HG02678 (cell line): Measurements from ENCODE around the gene OLFM2.
"Not testable (repeated sequence)": the region's sequence is repeated elsewhere in the genome, so short reads cannot be mapped to it uniquely, and the experiment has no call there.

Experiments used
- ATAC-seq: cut with Tn5 transposase; IDR thresholded peaks from one replicate; pipeline ENCODE4 v1.9.1; 2021; ENCODE audit warnings: mild to moderate bottlenecking, moderate library complexity; ENCODE audit not compliant: unreplicated experiment

The OLFM2 gene

DNA sequence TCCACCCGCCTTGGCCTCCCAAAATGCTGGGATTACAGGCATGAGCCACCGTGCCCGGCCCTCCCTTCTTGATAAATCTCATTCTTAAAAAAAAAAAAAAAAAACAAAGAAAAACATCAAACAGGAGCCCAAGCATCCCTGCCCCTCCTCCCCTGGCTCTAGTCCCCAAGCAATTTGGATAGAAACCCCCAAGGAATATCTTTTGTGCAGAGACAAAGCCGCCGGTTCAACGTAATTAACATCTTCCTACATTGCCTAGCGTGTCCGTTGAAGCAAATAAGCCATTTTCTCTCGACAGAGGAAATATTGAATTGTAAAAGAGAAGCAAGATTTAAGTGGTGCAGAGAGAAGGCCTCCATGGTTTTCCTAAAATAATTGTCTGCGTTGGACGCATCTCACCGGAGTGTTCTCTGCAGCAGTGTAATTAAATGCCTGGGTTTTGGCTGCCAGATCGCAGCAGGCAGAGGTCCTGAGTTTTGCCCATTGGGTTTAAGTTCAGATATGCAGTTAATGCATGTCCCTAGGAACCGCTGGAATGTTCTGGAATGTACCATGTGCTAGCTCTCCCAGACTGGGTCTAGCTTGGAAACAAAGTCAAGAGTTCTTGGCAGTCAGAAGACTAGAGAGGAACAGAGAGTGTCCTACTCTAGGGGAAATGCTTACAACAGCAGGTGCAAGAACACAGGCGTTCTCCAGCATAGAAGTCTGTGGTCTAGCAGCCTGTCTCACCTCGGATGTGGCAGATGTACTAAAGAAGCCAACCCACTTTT, 70.4 kb downstream of the OLFM2 start:
- ATAC-seq, result no peak

DNA sequence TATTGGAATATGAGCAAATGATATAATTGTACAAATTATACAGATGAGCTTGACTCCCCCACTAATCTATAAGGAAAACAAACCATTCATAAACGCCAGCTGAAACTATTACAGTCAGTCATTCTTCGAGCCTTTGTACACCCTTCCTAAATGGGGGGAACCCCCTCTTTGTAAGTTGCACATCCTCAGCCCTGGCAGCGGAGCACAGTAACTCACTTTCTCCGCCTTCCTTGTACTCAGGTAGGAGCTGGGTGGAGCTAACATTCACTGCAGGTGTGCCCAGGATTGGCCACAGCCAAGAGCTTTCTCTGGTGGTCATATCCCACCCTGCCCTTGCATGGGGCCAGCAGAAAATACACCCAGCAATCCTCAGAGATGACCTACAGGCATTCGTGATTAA, 72.6 kb downstream of the OLFM2 start:
- no peak for ATAC-seq

- no peak for ATAC-seq
Measured at GRCh38 chr19:9862938-9863337, 73.4 kb downstream of the OLFM2 start.

GRCh38 chr19:9861503-9861902, 74.8 kb downstream of the OLFM2 start:
- no peak for ATAC-seq

DNA sequence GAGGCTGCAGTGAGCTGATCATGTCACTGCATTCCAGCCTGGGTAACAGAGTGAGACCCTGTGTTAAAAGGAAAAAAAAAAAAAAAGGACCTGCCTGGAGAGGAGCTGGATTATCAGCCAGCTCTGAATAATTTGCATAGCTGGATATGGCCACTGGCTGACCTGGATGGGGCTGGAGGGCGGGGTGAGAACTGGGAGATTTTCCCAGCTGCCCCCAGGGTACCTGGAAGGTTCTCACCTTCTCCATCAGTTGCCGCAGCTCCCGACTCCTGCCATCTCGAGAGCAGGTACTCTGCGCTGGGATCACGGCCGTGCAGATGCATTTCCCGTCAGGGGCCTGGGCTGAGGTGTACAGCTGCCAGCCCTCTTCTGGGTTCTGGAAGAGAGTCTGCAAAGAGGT, 75.9 kb downstream of the OLFM2 start:
- ATAC-seq, result no peak

DNA sequence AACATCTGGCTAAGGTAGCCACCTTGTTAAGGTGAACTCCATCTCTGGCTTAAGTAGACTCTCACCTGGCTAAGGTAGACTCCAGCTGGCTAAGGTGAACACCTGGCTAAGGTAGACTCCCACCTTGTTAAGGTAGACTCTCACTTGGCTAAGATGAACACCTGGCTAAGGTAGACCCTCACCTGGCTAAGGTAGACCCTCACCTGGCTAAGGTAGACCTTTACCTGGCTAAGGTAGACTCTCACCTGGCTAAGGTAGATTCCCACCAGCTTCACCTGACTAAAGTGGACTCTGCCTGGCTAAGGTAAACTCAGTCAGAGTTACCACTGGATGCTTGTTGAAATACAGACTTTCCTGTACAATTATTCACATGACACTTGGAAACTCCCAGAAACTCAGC, 77.5 kb downstream of the OLFM2 start:
- no peak for ATAC-seq

GRCh38 chr19:9857920-9858746, 78.2 kb downstream of the OLFM2 start:
- no peak for ATAC-seq

DNA sequence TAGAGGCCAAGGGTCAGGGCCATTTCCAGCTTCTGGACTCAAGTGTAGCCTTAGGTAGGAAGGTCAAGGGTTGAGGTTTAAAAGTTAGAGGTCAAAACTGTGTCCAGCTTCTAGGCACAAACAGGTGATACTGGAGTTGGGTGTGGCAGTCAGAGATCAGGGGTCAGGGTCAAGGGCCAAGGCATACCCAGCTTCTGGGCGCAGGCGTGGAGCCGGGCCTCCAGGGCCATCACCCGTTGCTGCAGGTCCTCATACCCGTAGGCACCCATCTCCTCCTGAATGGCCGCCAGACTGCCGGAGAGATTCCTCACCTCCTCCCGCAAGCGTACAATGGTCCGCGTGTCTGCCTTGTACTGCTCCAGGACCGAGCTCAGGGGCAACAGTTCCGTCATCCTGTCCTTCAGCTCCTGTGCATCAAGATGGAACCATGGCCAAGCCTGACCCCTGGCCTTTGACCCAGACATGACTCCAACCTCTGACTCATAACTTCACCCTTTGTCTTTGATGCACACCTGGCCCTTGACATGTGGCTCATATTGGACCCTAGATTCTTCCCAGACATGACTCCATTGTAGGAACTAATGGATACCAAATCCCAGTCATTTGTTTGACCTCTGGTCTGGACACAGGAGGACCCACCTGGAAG, 79.1 kb downstream of the OLFM2 start:
- ATAC-seq, result no peak

DNA sequence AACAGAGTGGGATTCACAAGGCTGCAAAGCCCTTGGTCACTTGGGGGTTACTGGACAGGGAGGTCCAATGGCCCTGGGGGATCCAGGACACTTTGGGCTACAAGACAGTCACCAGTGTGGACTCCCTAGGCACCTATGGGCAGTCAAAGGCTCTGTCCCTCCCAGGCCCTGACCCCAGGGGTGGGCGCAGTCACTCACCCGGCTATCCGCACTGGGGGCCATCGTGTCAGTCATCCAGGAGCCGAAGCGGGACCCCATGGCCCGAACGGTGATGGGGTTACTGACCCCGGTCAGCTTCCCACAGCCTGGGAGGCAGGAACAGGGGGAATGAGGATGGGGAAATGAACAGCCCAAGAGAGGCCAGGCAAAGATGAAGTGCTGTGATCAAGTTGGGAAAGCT, 79.7 kb downstream of the OLFM2 start:
- ATAC-seq, result no peak

DNA sequence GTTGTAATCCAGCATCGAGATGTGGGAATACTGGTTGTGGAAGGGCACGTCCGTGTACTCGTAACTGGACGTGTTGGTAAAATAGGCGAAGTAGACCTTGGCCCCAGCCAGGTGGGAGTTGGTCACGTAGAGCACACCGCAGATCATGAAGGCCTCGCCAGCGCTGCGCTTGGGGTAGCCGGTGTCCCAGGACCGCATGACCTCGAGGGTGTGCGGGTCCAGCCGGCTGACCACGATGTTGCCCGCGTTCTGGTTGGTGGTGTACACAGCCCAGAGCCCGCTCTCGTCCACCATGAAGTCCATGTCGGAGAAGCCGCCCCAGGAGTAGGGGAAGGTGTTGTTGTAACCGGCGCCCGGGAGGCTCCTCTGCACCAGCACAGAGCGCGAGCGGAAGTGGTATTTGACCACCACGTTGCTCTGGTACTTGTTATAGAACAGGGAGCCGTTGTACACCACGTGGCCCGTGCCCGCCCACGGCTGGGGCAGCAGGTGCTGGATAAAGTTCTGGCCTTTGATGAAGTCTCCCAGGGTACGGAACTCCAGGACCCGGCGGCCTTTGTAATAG, 82.0 kb downstream of the OLFM2 start:
- ATAC-seq, result no peak

GRCh38 chr19:9850235-9850959, 85.9 kb downstream of the OLFM2 start:
- no peak for ATAC-seq

- ATAC-seq, result no peak
Measured at GRCh38 chr19:9849791-9850190, 86.5 kb downstream of the OLFM2 start.

GRCh38 chr19:9848762-9849161, 87.6 kb downstream of the OLFM2 start:
- ATAC-seq, result no peak

DNA sequence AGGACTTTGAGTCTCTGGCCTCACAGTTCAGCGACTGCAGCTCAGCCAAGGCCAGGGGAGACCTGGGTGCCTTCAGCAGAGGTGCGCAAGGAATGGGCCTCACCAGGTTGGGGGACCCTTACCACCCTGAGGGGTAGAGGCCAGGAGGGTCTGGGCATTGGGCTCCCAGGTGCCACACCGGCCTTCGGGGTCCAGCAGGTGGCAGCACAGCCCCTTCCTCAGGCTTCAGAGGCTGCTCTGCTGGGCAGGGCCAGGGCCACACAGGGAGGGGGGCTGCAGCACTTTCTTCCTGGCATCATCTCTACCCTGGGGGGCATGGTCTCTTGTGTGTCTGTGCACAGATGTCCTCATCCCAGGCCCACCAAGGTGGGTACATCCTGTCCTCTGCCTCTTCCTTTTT, 88.3 kb downstream of the OLFM2 start:
- ATAC-seq, result no peak

DNA sequence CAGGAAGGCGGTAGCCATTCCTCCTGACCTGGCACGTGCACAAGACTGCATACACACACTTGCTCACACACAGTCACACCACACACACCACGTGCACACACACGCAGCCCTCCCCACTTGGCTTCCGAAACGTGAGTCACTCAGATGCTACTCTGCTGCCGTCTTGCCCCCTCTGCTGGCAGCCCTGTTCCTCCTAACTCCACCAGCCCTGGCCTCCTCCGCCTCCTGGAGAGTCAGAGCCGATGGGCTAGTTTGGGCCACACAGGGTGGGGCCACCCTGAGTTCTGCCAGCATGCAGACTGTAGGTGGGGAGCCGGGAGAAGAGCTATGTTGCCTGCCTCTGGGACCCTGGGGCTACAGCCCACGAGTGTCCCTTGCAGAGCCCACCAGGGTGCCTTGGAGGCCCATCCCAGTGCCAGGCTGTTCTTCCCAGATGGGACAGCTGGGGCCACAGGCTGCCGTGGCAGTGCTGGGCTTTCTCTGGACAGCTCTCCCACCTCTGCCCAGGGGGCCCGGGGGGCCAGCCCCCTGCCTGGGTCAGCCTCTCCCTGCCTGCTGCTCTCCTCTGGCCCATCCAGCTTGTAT, 89.1 kb downstream of the OLFM2 start:
- ATAC-seq, result no peak

DNA sequence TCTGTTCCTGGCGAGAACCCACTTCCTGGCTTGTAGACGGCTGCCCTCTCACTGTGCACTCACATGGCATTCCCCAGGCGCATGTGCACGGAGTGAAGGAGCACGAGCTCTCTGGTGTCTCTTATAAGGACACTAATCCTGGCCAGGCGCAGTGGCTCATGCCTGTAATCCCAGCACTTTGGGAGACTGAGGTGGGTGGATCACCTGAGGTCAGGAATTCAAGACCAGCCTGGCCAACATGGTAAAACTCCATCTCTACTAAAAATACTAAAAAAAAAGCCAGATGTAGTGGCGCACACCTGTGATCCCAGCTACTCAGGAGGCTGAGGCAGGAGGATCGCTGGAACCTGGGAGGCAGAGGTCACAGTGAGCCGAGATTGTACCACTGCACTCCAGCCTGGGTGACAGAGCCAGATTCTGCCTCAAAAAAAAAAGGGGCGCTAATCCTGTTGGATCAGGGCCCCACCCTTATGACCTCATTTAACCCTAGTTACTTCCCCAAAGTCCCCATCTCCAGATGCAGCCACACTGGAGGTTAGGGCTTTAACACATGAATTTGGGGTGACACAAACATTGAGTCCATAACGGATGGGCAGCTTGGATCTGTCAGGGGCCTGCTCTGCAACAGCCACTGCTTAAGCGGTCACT, 92.6 kb downstream of the OLFM2 start:
- not testable (repeated sequence) for ATAC-seq

DNA sequence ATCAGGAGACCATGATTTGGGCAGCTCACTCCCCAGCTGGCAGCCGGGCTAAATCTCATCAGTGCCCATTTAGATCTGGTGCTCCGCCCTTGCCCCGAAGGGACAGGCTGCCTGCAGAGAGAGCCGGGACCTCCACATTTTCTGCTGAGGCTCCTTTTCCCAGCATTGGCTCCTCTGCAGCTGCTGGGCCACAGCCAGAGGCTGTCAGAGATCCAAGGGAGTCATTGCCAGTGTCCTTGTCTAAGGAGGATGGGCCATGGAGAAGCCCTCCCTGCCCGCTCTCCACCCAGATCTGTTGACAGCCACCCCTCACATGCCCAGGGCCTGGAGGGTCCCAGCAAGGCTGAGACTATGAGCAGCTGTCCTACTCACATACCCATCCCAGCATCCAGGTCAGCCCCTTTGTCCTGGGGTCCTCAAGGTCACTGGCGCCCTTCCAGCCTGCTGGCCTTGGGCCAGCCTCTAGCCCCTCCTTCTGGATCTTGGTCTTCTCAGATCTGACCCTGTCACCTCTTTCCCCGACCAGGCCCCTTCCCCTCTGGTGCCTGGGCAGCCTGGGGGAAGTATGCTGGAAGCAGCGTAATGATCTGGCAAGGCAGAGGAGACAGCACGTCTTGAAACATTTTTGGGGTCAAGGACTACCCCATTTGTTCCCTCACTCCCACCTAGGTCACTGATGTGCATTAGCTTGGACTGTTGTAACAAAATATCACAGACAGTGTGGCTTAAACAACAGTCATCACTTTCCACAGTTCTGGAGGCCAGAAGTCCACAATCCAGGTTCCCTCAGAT, 93.3 kb downstream of the OLFM2 start:
- no peak for ATAC-seq

- ATAC-seq, result no peak
Measured at GRCh38 chr19:9839415-9839814, 96.9 kb downstream of the OLFM2 start.

- ATAC-seq, result no peak
Measured at GRCh38 chr19:9838324-9838723, 98.0 kb downstream of the OLFM2 start.
